ENCODE data around the gene SDC4. TPM values are rescaled to one million over a fixed set of nuclear protein-coding genes. Genes with fewer than 3 reads are reported as not detected.
A peak's percentile ranks its signal among the peaks of the same experiment; 100 is the strongest.

Gene SDC4
- total RNA-seq, 1 experiment from 2014 or later: 100 TPM

DNA sequence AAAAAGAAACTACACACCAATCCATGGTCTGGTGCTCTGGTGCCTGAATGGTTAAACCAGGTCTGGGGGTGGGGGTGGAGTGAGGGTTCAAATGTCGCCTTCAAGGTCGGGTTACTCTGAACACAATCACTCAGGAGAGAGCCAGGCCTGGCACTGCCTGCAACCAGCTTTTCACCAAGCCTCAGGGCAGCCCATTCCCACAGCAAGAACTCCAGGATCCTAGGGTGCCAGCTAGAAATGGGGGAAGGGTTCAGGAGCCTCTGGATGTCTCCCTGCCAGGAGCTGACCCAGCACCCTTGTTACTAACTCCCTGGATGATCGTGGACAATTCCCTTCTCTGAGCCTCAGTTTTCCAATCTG, 6.7 kb downstream of the SDC4 start:
- no TSS peak for BruUV-seq (replicated peaks)
- no peaks in the 10 kb centered on the region for H3K27me3 ChIP-seq (ENCODE audit: insufficient read depth, low read length)
- no peaks in the 10 kb centered on the region for H4K20me1 ChIP-seq (ENCODE audit: insufficient read depth)
- H3K9me2 ChIP-seq (ENCODE audit: insufficient read depth): no peaks in the 10 kb centered on the region
- intact Hi-C loops (cut with micrococcal nuclease): no loop called here
- H3K36me3 ChIP-seq (ENCODE audit: control insufficient read depth in 1 of 2, insufficient read depth in 2 of 2, low read length in 2 of 2): peaks cover 0 to 13% of the 10 kb centered on the region in 2 experiments; a peak in 1 of 4 replicates
- no peaks in the 10 kb centered on the region for H3K9me3 ChIP-seq (ENCODE audit: control insufficient read depth in 1 of 2, insufficient read depth in 1 of 2, low read depth in 1 of 2, low read length in 2 of 2)
- peak overlapping the region; percentile 4 to 82; a peak in 1 of 4 replicates for H3K4me3 ChIP-seq (replicated peaks in 1 of 2; ENCODE audit: low read depth in 1 of 2, low read length in 2 of 2)
- H3K4me1 ChIP-seq (ENCODE audit: control insufficient read depth in 1 of 2, insufficient read depth in 2 of 2, low read length in 2 of 2): peaks cover 97 to 100% of the 10 kb centered on the region in 2 experiments
- CTCF ChIA-PET: interaction anchor here (1.0 kb wide), 1 partner anchor 32 kb away, joined by 3 read pairs; no protein-coding TSS in a partner anchor
- DNase-seq (ENCODE audit: low read depth, low spot score): no peak
- peak overlapping the region; percentile 80 for H3K9ac ChIP-seq (ENCODE audit: low read length)
- TF ChIP-seq SRF (IDR thresholded peaks at IDR 0.05; ENCODE audit: low read depth) (no peak), CEBPB (IDR thresholded peaks at IDR 0.05; ENCODE audit: low read depth) (no peak), SIN3A (IDR thresholded peaks at IDR 0.05; ENCODE audit: low read depth) (no peak), EZH2 (IDR thresholded peaks at IDR 0.05) (no peak), POLR2AphosphoS5 (IDR thresholded peaks at IDR 0.05; ENCODE audit: low read depth, low read length) (no peak)
- TF ChIP-seq, protein P1, sequence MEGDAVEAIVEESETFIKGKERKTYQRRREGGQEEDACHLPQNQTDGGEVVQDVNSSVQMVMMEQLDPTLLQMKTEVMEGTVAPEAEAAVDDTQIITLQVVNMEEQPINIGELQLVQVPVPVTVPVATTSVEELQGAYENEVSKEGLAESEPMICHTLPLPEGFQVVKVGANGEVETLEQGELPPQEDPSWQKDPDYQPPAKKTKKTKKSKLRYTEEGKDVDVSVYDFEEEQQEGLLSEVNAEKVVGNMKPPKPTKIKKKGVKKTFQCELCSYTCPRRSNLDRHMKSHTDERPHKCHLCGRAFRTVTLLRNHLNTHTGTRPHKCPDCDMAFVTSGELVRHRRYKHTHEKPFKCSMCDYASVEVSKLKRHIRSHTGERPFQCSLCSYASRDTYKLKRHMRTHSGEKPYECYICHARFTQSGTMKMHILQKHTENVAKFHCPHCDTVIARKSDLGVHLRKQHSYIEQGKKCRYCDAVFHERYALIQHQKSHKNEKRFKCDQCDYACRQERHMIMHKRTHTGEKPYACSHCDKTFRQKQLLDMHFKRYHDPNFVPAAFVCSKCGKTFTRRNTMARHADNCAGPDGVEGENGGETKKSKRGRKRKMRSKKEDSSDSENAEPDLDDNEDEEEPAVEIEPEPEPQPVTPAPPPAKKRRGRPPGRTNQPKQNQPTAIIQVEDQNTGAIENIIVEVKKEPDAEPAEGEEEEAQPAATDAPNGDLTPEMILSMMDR (IDR thresholded peaks at IDR 0.05 in 2 of 3, conservative IDR thresholded peaks at IDR 0.05 in 1 of 3; ENCODE audit: borderline replicate concordance in 1 of 3, insufficient read depth in 1 of 3, low read depth in 2 of 3, low read length in 2 of 3): no peak
- POLR2A ChIA-PET: interaction anchor here (0.6 to 2.1 kb wide), 5 partner anchors 9 to 21 kb away, joined by 4 to 7 read pairs (median 4); partner anchors contain the start of gene SYS1
- peak overlapping the region; percentile 91 for H3K4me2 ChIP-seq (ENCODE audit: low read length)
- RAD21 ChIA-PET (ENCODE audit: low non-redundant PET in 1 of 2, low total read pairs in 2 of 2, uncharacterized antibody in 2 of 2, unreplicated experiment in 2 of 2): no interaction called here
- H3K79me2 ChIP-seq (ENCODE audit: insufficient read depth, low read length): peaks cover 100% of the 10 kb centered on the region
- H2AFZ ChIP-seq (ENCODE audit: low read depth, low read length, poor library complexity, severe bottlenecking): no peak overlapping the region
- no peak for ATAC-seq
- peak overlapping the region; percentile 82 for H3K27ac ChIP-seq (ENCODE audit: low read depth, low read length)

DNA sequence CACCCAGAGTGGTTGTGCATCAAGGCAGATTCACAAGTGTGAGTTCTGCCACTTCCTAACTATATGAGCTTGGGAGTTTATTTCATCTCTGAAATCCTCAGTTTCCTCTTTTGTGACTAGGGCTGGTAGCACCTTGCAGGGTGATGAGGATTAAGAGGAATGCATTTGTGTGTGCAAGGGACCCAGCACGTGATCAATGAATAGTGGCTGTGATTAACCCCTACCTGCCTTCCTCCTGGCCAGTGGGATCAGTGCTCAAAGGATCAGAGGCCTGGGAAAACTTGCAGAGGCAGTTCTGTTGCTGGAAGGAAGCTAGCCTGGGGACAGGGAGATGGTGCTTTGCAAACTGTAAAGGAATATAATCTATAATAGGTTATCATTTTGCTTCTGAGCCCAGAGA, 7.3 kb downstream of the SDC4 start:
- no peak overlapping the region for H2AFZ ChIP-seq (ENCODE audit: low read depth, low read length, poor library complexity, severe bottlenecking)
- peaks cover 0 to 13% of the 10 kb centered on the region in 2 experiments; a peak in 2 of 4 replicates for H3K36me3 ChIP-seq (ENCODE audit: control insufficient read depth in 1 of 2, insufficient read depth in 2 of 2, low read length in 2 of 2)
- H3K4me2 ChIP-seq (ENCODE audit: low read length): peak overlapping the region; percentile 91
- ATAC-seq: no peak
- ChIA-PET CTCF (interaction anchor here (1.0 kb wide), 1 partner anchor 33 kb away, joined by 3 read pairs; no protein-coding TSS in a partner anchor), RAD21 (ENCODE audit: low non-redundant PET in 1 of 2, low total read pairs in 2 of 2, uncharacterized antibody in 2 of 2, unreplicated experiment in 2 of 2) (no interaction called here), POLR2A (interaction anchor here (0.6 to 2.1 kb wide), 3 partner anchors 8 to 22 kb away, joined by 3 to 4 read pairs (median 4); partner anchors contain the start of gene SYS1)
- H3K9me3 ChIP-seq (ENCODE audit: control insufficient read depth in 1 of 2, insufficient read depth in 1 of 2, low read depth in 1 of 2, low read length in 2 of 2): no peaks in the 10 kb centered on the region
- H3K4me1 ChIP-seq (ENCODE audit: control insufficient read depth in 1 of 2, insufficient read depth in 2 of 2, low read length in 2 of 2): peaks cover 96 to 100% of the 10 kb centered on the region in 2 experiments
- H4K20me1 ChIP-seq (ENCODE audit: insufficient read depth): 0 out of 2 replicates have a peak, but pooled peaks cover 3% of the 10 kb centered on the region
- no peak overlapping the region for H3K4me3 ChIP-seq (replicated peaks in 1 of 2; ENCODE audit: low read depth in 1 of 2, low read length in 2 of 2)
- BruUV-seq (replicated peaks): no TSS peak
- H3K79me2 ChIP-seq (ENCODE audit: insufficient read depth, low read length): peaks cover 100% of the 10 kb centered on the region
- peak overlapping the region; percentile 80 for H3K9ac ChIP-seq (ENCODE audit: low read length)
- DNase-seq (ENCODE audit: low read depth, low spot score): no peak
- intact Hi-C loops (cut with micrococcal nuclease): no loop called here
- peak overlapping the region; percentile 82; the same call in 1 of the 2 replicates for H3K27ac ChIP-seq (ENCODE audit: low read depth, low read length)
- H3K9me2 ChIP-seq (ENCODE audit: insufficient read depth): no peaks in the 10 kb centered on the region
- no peaks in the 10 kb centered on the region for H3K27me3 ChIP-seq (ENCODE audit: insufficient read depth, low read length)
- TF ChIP-seq, protein P2, sequence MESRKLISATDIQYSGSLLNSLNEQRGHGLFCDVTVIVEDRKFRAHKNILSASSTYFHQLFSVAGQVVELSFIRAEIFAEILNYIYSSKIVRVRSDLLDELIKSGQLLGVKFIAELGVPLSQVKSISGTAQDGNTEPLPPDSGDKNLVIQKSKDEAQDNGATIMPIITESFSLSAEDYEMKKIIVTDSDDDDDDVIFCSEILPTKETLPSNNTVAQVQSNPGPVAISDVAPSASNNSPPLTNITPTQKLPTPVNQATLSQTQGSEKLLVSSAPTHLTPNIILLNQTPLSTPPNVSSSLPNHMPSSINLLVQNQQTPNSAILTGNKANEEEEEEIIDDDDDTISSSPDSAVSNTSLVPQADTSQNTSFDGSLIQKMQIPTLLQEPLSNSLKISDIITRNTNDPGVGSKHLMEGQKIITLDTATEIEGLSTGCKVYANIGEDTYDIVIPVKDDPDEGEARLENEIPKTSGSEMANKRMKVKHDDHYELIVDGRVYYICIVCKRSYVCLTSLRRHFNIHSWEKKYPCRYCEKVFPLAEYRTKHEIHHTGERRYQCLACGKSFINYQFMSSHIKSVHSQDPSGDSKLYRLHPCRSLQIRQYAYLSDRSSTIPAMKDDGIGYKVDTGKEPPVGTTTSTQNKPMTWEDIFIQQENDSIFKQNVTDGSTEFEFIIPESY (IDR thresholded peaks at IDR 0.05; ENCODE audit: extremely low read depth, insufficient replicate concordance, low read length): no peak
- TF ChIP-seq CEBPB (IDR thresholded peaks at IDR 0.05; ENCODE audit: low read depth) (no peak), SIN3A (IDR thresholded peaks at IDR 0.05; ENCODE audit: low read depth) (no peak), FOSL1 (IDR thresholded peaks at IDR 0.05; ENCODE audit: low read depth) (no peak), CBX3 (IDR thresholded peaks at IDR 0.05; ENCODE audit: low read depth) (no peak), TCF7L2 (IDR thresholded peaks at IDR 0.05; ENCODE audit: borderline replicate concordance, extremely low read depth, insufficient read depth, insufficient read length) (no peak), ZFX (IDR thresholded peaks at IDR 0.05) (no peak), JUND (IDR thresholded peaks at IDR 0.05) (no peak)
- TF ChIP-seq, protein P1 (IDR thresholded peaks at IDR 0.05 in 2 of 3, conservative IDR thresholded peaks at IDR 0.05 in 1 of 3; ENCODE audit: borderline replicate concordance in 1 of 3, insufficient read depth in 1 of 3, low read depth in 2 of 3, low read length in 2 of 3): no peak
- TF ChIP-seq, protein P3, sequence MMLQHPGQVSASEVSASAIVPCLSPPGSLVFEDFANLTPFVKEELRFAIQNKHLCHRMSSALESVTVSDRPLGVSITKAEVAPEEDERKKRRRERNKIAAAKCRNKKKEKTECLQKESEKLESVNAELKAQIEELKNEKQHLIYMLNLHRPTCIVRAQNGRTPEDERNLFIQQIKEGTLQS (IDR thresholded peaks at IDR 0.05): no peak

Data from HCT116 (cell line).